Measurements from ENCODE around the gene STAC3.

The STAC3 gene

GRCh38 chr12:57221169-57221917 lies 29.6 kb downstream of the STAC3 start:
- Histone ChIP-seq H4K91ac (ENCODE audit: low read length) (no peak overlapping the region), H3K23ac (ENCODE audit: low read length in 2 of 2) (no peak overlapping the region), H3K14ac (ENCODE audit: low read length in 2 of 2) (no peak overlapping the region), H3K4me2 (ENCODE audit: low read length, poor library complexity, severe bottlenecking) (no peak overlapping the region), H3K9me3 (ENCODE audit: control insufficient read depth, low read length) (no peaks in the 10 kb centered on the region), H2AK5ac (ENCODE audit: low read length, severe bottlenecking) (no peak overlapping the region), H2AFZ (ENCODE audit: low read depth, low read length) (no peak overlapping the region), H3K27ac (ENCODE audit: low read length, poor library complexity, severe bottlenecking) (no peak overlapping the region), H2BK15ac (ENCODE audit: low read depth, poor library complexity, severe bottlenecking) (no peak overlapping the region), H3K79me1 (replicated peaks; ENCODE audit: low read length, poor library complexity, severe bottlenecking) (no peaks in the 10 kb centered on the region), H2BK12ac (ENCODE audit: low read length in 2 of 2) (no peak overlapping the region), H3K18ac (ENCODE audit: low read depth in 1 of 2, low read length in 2 of 2) (no peak overlapping the region), H2BK5ac (ENCODE audit: low read depth, low read length, poor library complexity, severe bottlenecking) (peak overlapping the region; percentile 11), H3K4me1 (ENCODE audit: control insufficient read depth, insufficient read depth, low read depth, low read length) (peaks cover 31% of the 10 kb centered on the region), H3K9ac (ENCODE audit: low read length) (no peak overlapping the region), H3K4me3 (ENCODE audit: insufficient read depth in 1 of 2, low read depth in 1 of 2, low read length in 2 of 2) (no peak overlapping the region), H3K36me3 (ENCODE audit: control insufficient read depth in 1 of 2, insufficient read depth in 2 of 2, low read depth in 1 of 2, low read length in 2 of 2) (no peaks in the 10 kb centered on the region), H2BK120ac (ENCODE audit: low read depth, low read length) (no peak overlapping the region), H3K4ac (ENCODE audit: low read depth in 1 of 2, low read length in 2 of 2) (no peak overlapping the region), H4K8ac (ENCODE audit: low read length) (no peak overlapping the region), H3K27me3 (ENCODE audit: control insufficient read depth in 1 of 2, insufficient read depth in 1 of 2, low read length in 2 of 2) (peaks cover 42 to 94% of the 10 kb centered on the region in 2 experiments)
- WGBS = 6% methylated on average over 19 of the region's 24 CpGs
- DNase-seq = no peak

- Histone ChIP-seq H4K91ac (ENCODE audit: low read length) (no peak overlapping the region), H2BK12ac (ENCODE audit: low read length in 2 of 2) (no peak overlapping the region), H2AFZ (ENCODE audit: low read depth, low read length) (no peak overlapping the region), H2BK120ac (ENCODE audit: low read depth, low read length) (no peak overlapping the region), H3K27me3 (ENCODE audit: control insufficient read depth in 1 of 2, insufficient read depth in 1 of 2, low read length in 2 of 2) (peaks cover 38 to 92% of the 10 kb centered on the region in 2 experiments), H3K23ac (ENCODE audit: low read length in 2 of 2) (no peak overlapping the region), H3K4me3 (ENCODE audit: insufficient read depth in 1 of 2, low read depth in 1 of 2, low read length in 2 of 2) (no peak overlapping the region), H3K79me1 (replicated peaks; ENCODE audit: low read length, poor library complexity, severe bottlenecking) (no peaks in the 10 kb centered on the region), H3K27ac (ENCODE audit: low read length, poor library complexity, severe bottlenecking) (no peak overlapping the region), H2BK15ac (ENCODE audit: low read depth, poor library complexity, severe bottlenecking) (no peak overlapping the region), H3K14ac (ENCODE audit: low read length in 2 of 2) (no peak overlapping the region), H3K4me2 (ENCODE audit: low read length, poor library complexity, severe bottlenecking) (no peak overlapping the region), H2AK5ac (ENCODE audit: low read length, severe bottlenecking) (no peak overlapping the region), H3K36me3 (ENCODE audit: control insufficient read depth in 1 of 2, insufficient read depth in 2 of 2, low read depth in 1 of 2, low read length in 2 of 2) (no peaks in the 10 kb centered on the region), H3K9ac (ENCODE audit: low read length) (no peak overlapping the region), H3K4me1 (ENCODE audit: control insufficient read depth, insufficient read depth, low read depth, low read length) (peaks cover 36% of the 10 kb centered on the region), H2BK5ac (ENCODE audit: low read depth, low read length, poor library complexity, severe bottlenecking) (no peak overlapping the region), H3K18ac (ENCODE audit: low read depth in 1 of 2, low read length in 2 of 2) (no peak overlapping the region), H4K8ac (ENCODE audit: low read length) (no peak overlapping the region), H3K9me3 (ENCODE audit: control insufficient read depth, low read length) (no peaks in the 10 kb centered on the region), H3K4ac (ENCODE audit: low read depth in 1 of 2, low read length in 2 of 2) (no peak overlapping the region)
- 35% methylated on average over 1 of the region's 1 CpG for WGBS
- DNase-seq = no peak
Measured at GRCh38 chr12:57220770-57221168, 30.2 kb downstream of the STAC3 start.

GRCh38 chr12:57219993-57220754 lies 30.8 kb downstream of the STAC3 start:
- Histone ChIP-seq H3K4me1 (ENCODE audit: control insufficient read depth, insufficient read depth, low read depth, low read length) (peaks cover 34% of the 10 kb centered on the region), H4K91ac (ENCODE audit: low read length) (no peak overlapping the region), H3K18ac (ENCODE audit: low read depth in 1 of 2, low read length in 2 of 2) (no peak overlapping the region), H3K23ac (ENCODE audit: low read length in 2 of 2) (no peak overlapping the region), H3K9me3 (ENCODE audit: control insufficient read depth, low read length) (no peaks in the 10 kb centered on the region), H2AFZ (ENCODE audit: low read depth, low read length) (no peak overlapping the region), H2BK120ac (ENCODE audit: low read depth, low read length) (no peak overlapping the region), H4K8ac (ENCODE audit: low read length) (no peak overlapping the region), H3K9ac (ENCODE audit: low read length) (no peak overlapping the region), H3K14ac (ENCODE audit: low read length in 2 of 2) (no peak overlapping the region), H3K4me3 (ENCODE audit: insufficient read depth in 1 of 2, low read depth in 1 of 2, low read length in 2 of 2) (no peak overlapping the region), H3K79me1 (replicated peaks; ENCODE audit: low read length, poor library complexity, severe bottlenecking) (no peaks in the 10 kb centered on the region), H3K36me3 (ENCODE audit: control insufficient read depth in 1 of 2, insufficient read depth in 2 of 2, low read depth in 1 of 2, low read length in 2 of 2) (no peaks in the 10 kb centered on the region), H2BK12ac (ENCODE audit: low read length in 2 of 2) (no peak overlapping the region), H2AK5ac (ENCODE audit: low read length, severe bottlenecking) (no peak overlapping the region), H3K27me3 (ENCODE audit: control insufficient read depth in 1 of 2, insufficient read depth in 1 of 2, low read length in 2 of 2) (peaks cover 33 to 92% of the 10 kb centered on the region in 2 experiments), H3K27ac (ENCODE audit: low read length, poor library complexity, severe bottlenecking) (no peak overlapping the region), H2BK15ac (ENCODE audit: low read depth, poor library complexity, severe bottlenecking) (no peak overlapping the region), H3K4ac (ENCODE audit: low read depth in 1 of 2, low read length in 2 of 2) (no peak overlapping the region), H2BK5ac (ENCODE audit: low read depth, low read length, poor library complexity, severe bottlenecking) (no peak overlapping the region), H3K4me2 (ENCODE audit: low read length, poor library complexity, severe bottlenecking) (no peak overlapping the region)
- 4% methylated on average over 13 of the region's 38 CpGs for WGBS
- DNase-seq = no peak

GRCh38 chr12:57219205-57219992 lies 31.6 kb downstream of the STAC3 start:
- Histone ChIP-seq H3K4me1 (ENCODE audit: control insufficient read depth, insufficient read depth, low read depth, low read length) (peaks cover 32% of the 10 kb centered on the region), H3K27me3 (ENCODE audit: control insufficient read depth in 1 of 2, insufficient read depth in 1 of 2, low read length in 2 of 2) (peaks cover 33 to 92% of the 10 kb centered on the region in 2 experiments), H3K23ac (ENCODE audit: low read length in 2 of 2) (no peak overlapping the region), H2AK5ac (ENCODE audit: low read length, severe bottlenecking) (no peak overlapping the region), H3K14ac (ENCODE audit: low read length in 2 of 2) (no peak overlapping the region), H2BK120ac (ENCODE audit: low read depth, low read length) (no peak overlapping the region), H3K4me2 (ENCODE audit: low read length, poor library complexity, severe bottlenecking) (no peak overlapping the region), H3K18ac (ENCODE audit: low read depth in 1 of 2, low read length in 2 of 2) (no peak overlapping the region), H2BK12ac (ENCODE audit: low read length in 2 of 2) (no peak overlapping the region), H2AFZ (ENCODE audit: low read depth, low read length) (no peak overlapping the region), H3K79me1 (replicated peaks; ENCODE audit: low read length, poor library complexity, severe bottlenecking) (no peaks in the 10 kb centered on the region), H2BK5ac (ENCODE audit: low read depth, low read length, poor library complexity, severe bottlenecking) (no peak overlapping the region), H3K9me3 (ENCODE audit: control insufficient read depth, low read length) (no peaks in the 10 kb centered on the region), H4K91ac (ENCODE audit: low read length) (no peak overlapping the region), H3K4ac (ENCODE audit: low read depth in 1 of 2, low read length in 2 of 2) (no peak overlapping the region), H3K36me3 (ENCODE audit: control insufficient read depth in 1 of 2, insufficient read depth in 2 of 2, low read depth in 1 of 2, low read length in 2 of 2) (peaks cover 0 to 2% of the 10 kb centered on the region in 2 experiments), H3K4me3 (ENCODE audit: insufficient read depth in 1 of 2, low read depth in 1 of 2, low read length in 2 of 2) (no peak overlapping the region), H3K9ac (ENCODE audit: low read length) (no peak overlapping the region), H2BK15ac (ENCODE audit: low read depth, poor library complexity, severe bottlenecking) (no peak overlapping the region), H3K27ac (ENCODE audit: low read length, poor library complexity, severe bottlenecking) (no peak overlapping the region), H4K8ac (ENCODE audit: low read length) (no peak overlapping the region)
- DNase-seq = no peak
- WGBS = 18% methylated on average over 14 of the region's 14 CpGs

All from mesenchymal stem cell (in vitro differentiated cells and primary cell).